ENCODE measurements around the gene EFHC1. TPM values are rescaled to one million over a fixed set of nuclear protein-coding genes. Genes with fewer than 3 reads are reported as not detected.
"Not testable (repeated sequence)": the region's sequence is repeated elsewhere in the genome, so short reads cannot be mapped to it uniquely, and the experiment has no call there.

EFHC1 gene
- total RNA-seq, 1 donor from 2014 or later, result 59.8 TPM

DNA sequence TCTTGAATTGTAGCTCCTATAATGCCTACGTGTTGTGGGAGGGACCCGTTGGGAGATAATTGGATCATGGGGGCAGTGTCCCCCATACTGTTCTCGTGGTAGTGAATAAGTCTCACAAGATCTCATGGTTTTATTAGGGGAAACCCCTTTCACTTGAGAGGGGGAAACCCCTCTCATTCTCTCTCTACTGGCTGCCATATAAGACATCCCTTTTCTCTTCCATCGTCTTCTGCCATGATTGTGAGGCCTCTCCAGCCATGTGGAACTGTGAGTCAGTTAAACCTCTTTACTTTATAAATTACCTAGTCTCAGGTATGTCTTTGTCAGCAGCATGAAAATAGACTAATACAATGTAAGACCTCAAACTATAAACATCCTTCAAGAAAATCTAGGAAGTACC lies 35.1 kb upstream of the EFHC1 start:
- no peak for DNase-seq (ENCODE audit: low spot score)
- no peaks in the 10 kb centered on the region for H3K79me2 ChIP-seq (ENCODE audit: low read depth)
- no peaks in the 10 kb centered on the region for H3K4me1 ChIP-seq
- H3K36me3 Mint-ChIP-seq, result peaks cover 34% of the 10 kb centered on the region
- no peaks in the 10 kb centered on the region for H3K4me1 Mint-ChIP-seq
- no peak overlapping the region for H3K4me2 ChIP-seq
- no peak overlapping the region for H2AFZ ChIP-seq (replicated peaks)
- no peaks in the 10 kb centered on the region for H4K20me1 ChIP-seq (ENCODE audit: low read depth)
- H3K4me3 ChIP-seq, result no peak overlapping the region
- H3F3A ChIP-seq (ENCODE audit: low read depth), result no peaks in the 10 kb centered on the region
- peaks cover 8% of the 10 kb centered on the region for H3K9me3 ChIP-seq (ENCODE audit: low read depth)
- no peaks in the 10 kb centered on the region for H3K27me3 Mint-ChIP-seq (ENCODE audit: insufficient read depth, low read depth)
- no peak overlapping the region for H3K9ac ChIP-seq
- peaks cover 17% of the 10 kb centered on the region for H3K9me3 Mint-ChIP-seq
- H3K27ac Mint-ChIP-seq, result no peak overlapping the region
- no peaks in the 10 kb centered on the region for H3K36me3 ChIP-seq
- TF ChIP-seq EZH2phosphoT487 (IDR thresholded peaks at IDR 0.05), result no peak
- TF ChIP-seq, protein P1, sequence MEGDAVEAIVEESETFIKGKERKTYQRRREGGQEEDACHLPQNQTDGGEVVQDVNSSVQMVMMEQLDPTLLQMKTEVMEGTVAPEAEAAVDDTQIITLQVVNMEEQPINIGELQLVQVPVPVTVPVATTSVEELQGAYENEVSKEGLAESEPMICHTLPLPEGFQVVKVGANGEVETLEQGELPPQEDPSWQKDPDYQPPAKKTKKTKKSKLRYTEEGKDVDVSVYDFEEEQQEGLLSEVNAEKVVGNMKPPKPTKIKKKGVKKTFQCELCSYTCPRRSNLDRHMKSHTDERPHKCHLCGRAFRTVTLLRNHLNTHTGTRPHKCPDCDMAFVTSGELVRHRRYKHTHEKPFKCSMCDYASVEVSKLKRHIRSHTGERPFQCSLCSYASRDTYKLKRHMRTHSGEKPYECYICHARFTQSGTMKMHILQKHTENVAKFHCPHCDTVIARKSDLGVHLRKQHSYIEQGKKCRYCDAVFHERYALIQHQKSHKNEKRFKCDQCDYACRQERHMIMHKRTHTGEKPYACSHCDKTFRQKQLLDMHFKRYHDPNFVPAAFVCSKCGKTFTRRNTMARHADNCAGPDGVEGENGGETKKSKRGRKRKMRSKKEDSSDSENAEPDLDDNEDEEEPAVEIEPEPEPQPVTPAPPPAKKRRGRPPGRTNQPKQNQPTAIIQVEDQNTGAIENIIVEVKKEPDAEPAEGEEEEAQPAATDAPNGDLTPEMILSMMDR (IDR thresholded peaks at IDR 0.05), result no peak
- no peak for TF ChIP-seq EZH2 (IDR thresholded peaks at IDR 0.05)
- H3K27me3 ChIP-seq, result no peaks in the 10 kb centered on the region
- H3K27ac ChIP-seq, result no peak overlapping the region
- H3K4me3 Mint-ChIP-seq, result no peak overlapping the region

DNA sequence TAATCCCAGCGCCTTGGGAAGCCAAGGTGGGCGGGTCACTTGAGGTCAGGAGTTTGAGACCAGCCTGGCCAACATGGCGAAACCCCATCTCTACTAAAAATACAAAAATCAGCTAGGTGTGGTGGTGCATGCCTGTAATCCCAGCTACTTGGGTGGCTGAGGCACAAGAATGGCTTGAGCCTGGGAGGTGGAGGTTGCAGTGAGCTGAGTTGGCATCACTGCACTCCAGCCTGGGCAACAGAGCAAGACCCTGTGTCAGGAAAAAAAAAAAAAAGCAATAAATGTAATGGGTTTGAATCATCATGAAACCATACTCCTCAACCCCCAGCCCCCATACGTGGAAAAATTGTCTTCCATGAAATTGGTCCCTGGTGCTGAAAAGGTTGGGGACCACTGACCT lies 32.0 kb upstream of the EFHC1 start:
- not testable (repeated sequence) for H3K79me2 ChIP-seq (ENCODE audit: low read depth); H3K9ac ChIP-seq; H3K9me3 ChIP-seq (ENCODE audit: low read depth); H3K27me3 Mint-ChIP-seq (ENCODE audit: insufficient read depth, low read depth); H3K36me3 ChIP-seq; H3K27ac Mint-ChIP-seq; H3K27ac ChIP-seq; H3K4me1 ChIP-seq; H3K4me1 Mint-ChIP-seq; H3K4me2 ChIP-seq; H4K20me1 ChIP-seq (ENCODE audit: low read depth); H3K27me3 ChIP-seq; H3F3A ChIP-seq (ENCODE audit: low read depth); H2AFZ ChIP-seq (replicated peaks); H3K4me3 Mint-ChIP-seq; DNase-seq (ENCODE audit: low spot score); H3K4me3 ChIP-seq
- Mint-ChIP-seq H3K36me3 (peaks cover 23% of the 10 kb centered on the region), H3K9me3 (peaks cover 17% of the 10 kb centered on the region)

DNA sequence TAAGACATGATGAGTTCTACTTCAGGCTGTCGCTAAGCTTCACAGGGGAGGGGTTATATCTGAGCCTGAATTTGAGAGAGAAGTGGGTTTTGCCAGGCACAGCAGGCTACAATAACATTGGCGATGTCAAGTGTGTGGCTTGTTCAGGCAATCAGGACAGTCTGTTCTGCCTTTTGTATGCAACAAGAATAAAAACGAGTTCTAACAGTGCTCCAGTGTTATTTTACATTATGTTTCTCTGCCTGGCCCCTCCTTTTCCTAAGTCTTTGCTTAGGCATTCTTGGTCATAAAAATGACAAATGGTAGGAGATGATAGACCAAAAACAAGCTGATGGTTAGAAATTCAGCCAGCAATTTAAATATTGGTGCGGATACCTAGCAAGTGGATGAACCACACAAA lies 31.4 kb upstream of the EFHC1 start:
- H3K79me2 ChIP-seq (ENCODE audit: low read depth), result no peaks in the 10 kb centered on the region
- H3K4me3 Mint-ChIP-seq, result no peak overlapping the region
- no peak overlapping the region for H3K4me3 ChIP-seq
- no peak overlapping the region for H3K27ac Mint-ChIP-seq
- H4K20me1 ChIP-seq (ENCODE audit: low read depth), result no peaks in the 10 kb centered on the region
- no peak overlapping the region for H3K4me2 ChIP-seq
- H3K9ac ChIP-seq, result no peak overlapping the region
- H3F3A ChIP-seq (ENCODE audit: low read depth), result no peaks in the 10 kb centered on the region
- DNase-seq (ENCODE audit: low spot score), result no peak
- no peaks in the 10 kb centered on the region for H3K27me3 ChIP-seq
- peaks cover 8% of the 10 kb centered on the region for H3K9me3 ChIP-seq (ENCODE audit: low read depth)
- no peaks in the 10 kb centered on the region for H3K36me3 ChIP-seq
- TF ChIP-seq, protein P1 (IDR thresholded peaks at IDR 0.05), result no peak
- TF ChIP-seq EZH2phosphoT487 (IDR thresholded peaks at IDR 0.05) (no peak), EZH2 (IDR thresholded peaks at IDR 0.05) (no peak)
- no peaks in the 10 kb centered on the region for H3K27me3 Mint-ChIP-seq (ENCODE audit: insufficient read depth, low read depth)
- no peak overlapping the region for H3K27ac ChIP-seq
- peaks cover 25% of the 10 kb centered on the region for H3K36me3 Mint-ChIP-seq
- H3K4me1 ChIP-seq, result no peaks in the 10 kb centered on the region
- H3K9me3 Mint-ChIP-seq, result peaks cover 17% of the 10 kb centered on the region
- no peak overlapping the region for H2AFZ ChIP-seq (replicated peaks)
- H3K4me1 Mint-ChIP-seq, result peaks cover 3% of the 10 kb centered on the region

GRCh38 chr6:52389264-52389625 lies 30.9 kb upstream of the EFHC1 start:
- TF ChIP-seq, protein P1 (IDR thresholded peaks at IDR 0.05), result no peak
- no peak for TF ChIP-seq EZH2 (IDR thresholded peaks at IDR 0.05)
- TF ChIP-seq EZH2phosphoT487 (IDR thresholded peaks at IDR 0.05), result no peak
- Mint-ChIP-seq H3K9me3 (peaks cover 17% of the 10 kb centered on the region), H3K27ac (no peak overlapping the region), H3K4me3 (no peak overlapping the region), H3K36me3 (peaks cover 22% of the 10 kb centered on the region), H3K27me3 (ENCODE audit: insufficient read depth, low read depth) (no peaks in the 10 kb centered on the region), H3K4me1 (peaks cover 3% of the 10 kb centered on the region)
- H3K9me3 ChIP-seq (ENCODE audit: low read depth), result peaks cover 8% of the 10 kb centered on the region
- no peaks in the 10 kb centered on the region for H3F3A ChIP-seq (ENCODE audit: low read depth)
- no peak overlapping the region for H3K4me2 ChIP-seq
- H3K9ac ChIP-seq, result no peak overlapping the region
- no peak overlapping the region for H3K4me3 ChIP-seq
- DNase-seq (ENCODE audit: low spot score), result no peak
- H2AFZ ChIP-seq (replicated peaks), result no peak overlapping the region
- H3K27me3 ChIP-seq, result no peaks in the 10 kb centered on the region
- H3K27ac ChIP-seq, result no peak overlapping the region
- no peaks in the 10 kb centered on the region for H3K4me1 ChIP-seq
- H3K36me3 ChIP-seq, result no peaks in the 10 kb centered on the region
- no peaks in the 10 kb centered on the region for H4K20me1 ChIP-seq (ENCODE audit: low read depth)
- H3K79me2 ChIP-seq (ENCODE audit: low read depth), result no peaks in the 10 kb centered on the region

All from neural progenitor cell (in vitro differentiated cells).